HepG2 (cell line): ENCODE data around the gene ATP4B. TPM values are rescaled to one million over a fixed set of nuclear protein-coding genes. Genes with fewer than 3 reads are reported as not detected.

Experiments used
- ATAC-seq: fragments of 200-7000 bp; cut with Tn5 transposase; 3 replicates; pipeline ENCODE4 v1.9.1; 2020; ENCODE audit warnings: mild to moderate bottlenecking, moderate library complexity
- BruUV-seq: library from RNA; stranded (reverse); fragments of 400-500 nt; replicated peaks from 2 replicates; lab custom pipeline; 2021; lab: Mats Ljungman, UMichigan
- CTCF ChIA-PET: fragments of 300-600 bp; formaldehyde crosslinking; extraction: SDS; loops from one replicate; lab custom pipeline; 2021; ENCODE audit warnings: low total read pairs, inconsistent platforms, low intra/inter-chr PET ratio; lab: Yijun Ruan, JAX
- POLR2A ChIA-PET: fragments of 350-600 bp; sonication (Branson Sonifier 250); formaldehyde crosslinking; loops from one replicate; lab custom pipeline; 2020; ENCODE audit warnings: antibody characterized with exemption, inconsistent platforms; lab: Yijun Ruan, JAX
- DNase-seq: peaks from one replicate; pipeline ENCODE4 v3.0.0-alpha.2; 2015; ENCODE audit warnings: low spot score
- FAIRE-seq: peaks from 3 replicates; lab custom pipeline; 2011; peaks lifted over from hg19 to GRCh38; lab: Jason Lieb, UNC
- H2AFZ ChIP-seq: one replicate; pipeline ENCODE4 v1.6.1; 2011; ENCODE audit warnings: low read length, inconsistent platforms
- H3K27ac ChIP-seq: fragments of 300-600 bp; 3 replicates; pipeline ENCODE4 v1.8.0; 2011; ENCODE audit warnings: mixed run types, mild to moderate bottlenecking, mixed read lengths, low read length, inconsistent platforms; ENCODE audit not compliant: insufficient read depth; ENCODE audit errors: extremely low read length
- H3K27me3 ChIP-seq, 2 experiments: fragments of 200-600 bp in 1 of 2; 2 replicates in 1 of 2; 3 replicates in 1 of 2; pipeline versions ENCODE4 v1.6.0 to v1.8.0; 2011; ENCODE audit warnings: low read length in 2 of 2, mild to moderate bottlenecking in 2 of 2, moderate library complexity in 2 of 2, inconsistent platforms in 1 of 2; ENCODE audit not compliant: insufficient read depth in 2 of 2, control insufficient read depth in 1 of 2
- H3K36me3 ChIP-seq, 2 experiments: fragments of 200-600 bp in 1 of 2; replicated peaks in 1 of 2; 2 replicates in 1 of 2; 3 replicates in 1 of 2; pipeline versions ENCODE4 v1.5.1 to v1.8.0; 2011; ENCODE audit warnings: low read length in 2 of 2, inconsistent platforms in 1 of 2; ENCODE audit not compliant: insufficient read depth in 2 of 2, control insufficient read depth in 1 of 2
- H3K4me1 ChIP-seq: 2 replicates; pipeline ENCODE4 v1.5.1; 2012; ENCODE audit warnings: low read length, inconsistent platforms; ENCODE audit not compliant: insufficient read depth
- H3K4me2 ChIP-seq: 2 replicates; pipeline ENCODE4 v1.6.0; 2011; ENCODE audit warnings: low read depth, low read length, inconsistent platforms
- H3K4me3 ChIP-seq, 3 experiments: fragments of 200-600 bp in 1 of 3; sonication (generic), shearing (Covaris generic) in 1 of 3; replicated peaks in 1 of 3; 2 replicates each; pipeline ENCODE4 v1.5.1; 2011 to 2016; ENCODE audit warnings: low read length in 3 of 3, inconsistent platforms in 2 of 3, low read depth in 2 of 3, mild to moderate bottlenecking in 2 of 3, control low read depth in 1 of 3, mixed read lengths in 1 of 3; ENCODE audit not compliant: insufficient read depth in 1 of 3
- H3K79me2 ChIP-seq: one replicate; pipeline ENCODE4 v1.6.1; 2011; ENCODE audit warnings: low read length, inconsistent platforms; ENCODE audit not compliant: insufficient read depth
- H3K9ac ChIP-seq: 2 replicates; pipeline ENCODE4 v1.6.0; 2011; ENCODE audit warnings: mild to moderate bottlenecking, low read depth, low read length, inconsistent platforms; ENCODE audit not compliant: insufficient read depth
- H3K9me3 ChIP-seq: 2 replicates; pipeline ENCODE4 v1.5.1; 2012; ENCODE audit warnings: mild to moderate bottlenecking, low read length
- H4K20me1 ChIP-seq: 2 replicates; pipeline ENCODE4 v1.6.0; 2011; ENCODE audit warnings: inconsistent platforms, mild to moderate bottlenecking, low read length, moderate library complexity; ENCODE audit not compliant: insufficient read depth
- BCL6 ChIP-seq: IDR thresholded peaks from 2 replicates; pipeline ENCODE4 v1.6.1; 2016; ENCODE audit warnings: missing genetic modification reagents, missing compliant biosample characterization
- CBFB ChIP-seq: sonication (generic); formaldehyde crosslinking; IDR thresholded peaks from 2 replicates; pipeline ENCODE4 v1.4.0; 2020; ENCODE audit warnings: missing genetic modification reagents
- NAIF1 ChIP-seq: sonication (generic); formaldehyde crosslinking; IDR thresholded peaks from 2 replicates; pipeline ENCODE4 v1.5.0; 2020; ENCODE audit warnings: mild to moderate bottlenecking, missing genetic modification reagents, borderline replicate concordance
- TCF12 ChIP-seq, 2 experiments: fragments of 450-650 bp in 1 of 2; sonication (generic) in 1 of 2; formaldehyde crosslinking in 1 of 2; IDR thresholded peaks; 2 replicates each; pipeline versions ENCODE4 v1.6.1 to v1.8.0; 2017 to 2022; ENCODE audit warnings: antibody characterized with exemption in 1 of 2, mild to moderate bottlenecking in 1 of 2, missing genetic modification reagents in 1 of 2, moderate library complexity in 1 of 2
- ZFP37 ChIP-seq: sonication (generic); formaldehyde crosslinking; IDR thresholded peaks from 2 replicates; pipeline ENCODE4 v1.4.0; 2020; ENCODE audit warnings: missing genetic modification reagents, borderline replicate concordance
- ZNF337 ChIP-seq: sonication (generic); formaldehyde crosslinking; IDR thresholded peaks from 2 replicates; pipeline ENCODE4 v1.5.1; 2020; ENCODE audit warnings: missing genetic modification reagents, low read depth, mild to moderate bottlenecking, borderline replicate concordance
- ZNF570 ChIP-seq: sonication (generic); formaldehyde crosslinking; IDR thresholded peaks from 2 replicates; pipeline ENCODE4 v1.4.0; 2020; ENCODE audit warnings: mild to moderate bottlenecking, missing genetic modification reagents, borderline replicate concordance
- ZNF672 ChIP-seq: sonication (generic); formaldehyde crosslinking; IDR thresholded peaks from 2 replicates; pipeline ENCODE4 v1.8.1; 2022; ENCODE audit warnings: missing genetic modification reagents
- ZNF878 ChIP-seq: sonication (generic); formaldehyde crosslinking; IDR thresholded peaks from 2 replicates; pipeline ENCODE4 v1.8.1; 2023; ENCODE audit warnings: mild to moderate bottlenecking, missing genetic modification reagents, moderate library complexity
- WGBS: methylation state at CpG from one replicate; pipeline ENCODE4 v1.1.6; 2017; ENCODE audit warnings: low lambda C conversion rate; 5-methylcytosine and 5-hydroxymethylcytosine counted together
- in situ Hi-C: cut with HindIII; loops from 2 replicates; pipeline ENCODE4 v1.10.0; 2017; ENCODE audit warnings: low pct_unique_long_range_greater_than_20kb; ENCODE audit not compliant: extremely low pct_ligation_motif_present
- intact Hi-C: fragments of 100-400 bp; cut with micrococcal nuclease; formaldehyde crosslinking; loops from one replicate; pipeline ENCODE4 v1.10.0; 2022; ENCODE audit not compliant: unreplicated experiment
- polyA plus RNA-seq, 8 experiments: library from polyadenylated mRNA; depleted of rRNA in 3 of 8; stranded (reverse) in 7 of 8; unstranded in 1 of 8; fragments of >200 nt; fragmentation: Illumina TruSeq in 4 of 8; extraction: Trizol in 4 of 8; gene quantifications; 2 replicates each; pipeline versions ENCODE4 v1.2.1 to v1.2.3, GENCODE V29; 2011 to 2016; ENCODE audit warnings: low read depth in 4 of 8, missing spikeins in 1 of 8, mixed read lengths in 1 of 8; ENCODE audit not compliant: insufficient read depth in 1 of 8
- total RNA-seq, 5 experiments: library from RNA; depleted of rRNA; stranded (reverse); fragments of >200 nt; fragmentation: Illumina TruSeq; extraction: Trizol; gene quantifications; 2 replicates each; pipeline ENCODE4 v1.2.3, GENCODE V29; 2016; ENCODE audit warnings: low read depth in 1 of 5
- TF ChIP-seq, protein P1 (sequence below): sonication (generic); formaldehyde crosslinking; IDR thresholded peaks from 2 replicates; pipeline ENCODE4 v1.5.0; 2020; ENCODE audit warnings: missing genetic modification reagents, mild to moderate bottlenecking, borderline replicate concordance
- TF ChIP-seq, protein P2 (sequence below): sonication (generic); formaldehyde crosslinking; IDR thresholded peaks from 2 replicates; pipeline ENCODE4 v1.8.0; 2022; ENCODE audit warnings: missing genetic modification reagents, mild to moderate bottlenecking, inconsistent platforms, borderline replicate concordance

ATP4B gene
- total and polyA plus RNA-seq, 2 of the 13 experiments (the other 11 are each of a cell fraction or from before 2014, with no cell fraction given): not detected

DNA sequence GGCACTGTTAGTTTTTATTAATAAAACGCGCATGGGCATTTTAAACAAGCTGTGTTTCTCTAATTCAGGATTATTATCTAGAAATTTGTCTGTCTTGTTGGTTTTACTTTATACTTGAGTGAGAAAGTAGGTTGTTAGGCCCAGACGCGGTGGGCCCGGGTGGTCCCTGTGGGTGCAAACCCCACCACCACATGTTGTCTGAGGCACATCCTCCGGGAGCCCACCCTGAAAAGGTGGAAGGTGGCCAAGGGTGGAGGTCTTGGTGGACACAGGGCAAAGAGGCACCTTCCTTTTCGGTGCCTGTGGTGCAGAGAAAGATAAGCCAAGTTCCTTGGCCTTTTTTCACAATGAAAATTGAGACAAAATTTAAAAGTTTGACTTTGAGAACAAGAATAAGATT lies 16.6 kb downstream of the ATP4B start:
- Histone ChIP-seq H3K4me3 (no peak overlapping the region), H3K4me2 (no peak overlapping the region), H3K9ac (no peak overlapping the region), H3K79me2 (no peaks in the 10 kb centered on the region), H3K27me3 (no peaks in the 10 kb centered on the region), H3K27ac (no peak overlapping the region), H4K20me1 (no peaks in the 10 kb centered on the region), H3K9me3 (no peaks in the 10 kb centered on the region), H3K4me1 (no peaks in the 10 kb centered on the region), H2AFZ (no peak overlapping the region), H3K36me3 (peaks cover 13 to 45% of the 10 kb centered on the region in 2 experiments)
- POLR2A ChIA-PET: no interaction called here
- in situ Hi-C loops (no loop called here), intact Hi-C loops (no loop called here)
- TF ChIP-seq ZNF337 (no peak), ZNF878 (CRISPR knock-in tag) (no peak), ZNF570 (CRISPR knock-in tag) (no peak), TCF12 (IDR thresholded peaks at IDR 0.05) (no peak), TCF12 (CRISPR knock-in tag; IDR thresholded peaks at IDR 0.05) (no peak), BCL6 (no peak), CBFB (CRISPR knock-in tag) (no peak), NAIF1 (no peak), ZFP37 (no peak), ZNF672 (no peak)
- TF ChIP-seq, protein P1, sequence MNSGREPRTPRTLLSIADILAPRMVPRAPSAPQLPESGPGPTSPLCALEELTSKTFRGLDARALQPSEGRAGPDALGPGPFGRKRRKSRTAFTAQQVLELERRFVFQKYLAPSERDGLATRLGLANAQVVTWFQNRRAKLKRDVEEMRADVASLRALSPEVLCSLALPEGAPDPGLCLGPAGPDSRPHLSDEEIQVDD (CRISPR knock-in tag): no peak
- TF ChIP-seq, protein P2, sequence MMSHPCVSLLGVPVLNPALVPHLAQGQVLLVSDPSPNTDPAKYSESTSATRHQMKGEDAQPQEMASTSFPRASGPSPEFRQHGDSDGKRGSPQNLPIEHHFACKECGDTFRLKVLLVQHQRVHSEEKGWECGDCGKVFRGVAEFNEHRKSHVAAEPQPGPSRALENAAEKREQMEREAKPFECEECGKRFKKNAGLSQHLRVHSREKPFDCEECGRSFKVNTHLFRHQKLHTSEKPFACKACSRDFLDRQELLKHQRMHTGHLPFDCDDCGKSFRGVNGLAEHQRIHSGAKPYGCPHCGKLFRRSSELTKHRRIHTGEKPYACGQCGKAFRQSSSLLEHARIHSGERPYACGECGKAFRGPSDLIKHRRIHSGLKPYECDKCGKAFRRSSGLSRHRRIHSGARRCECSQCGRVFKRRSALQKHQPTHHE: no peak
- CTCF ChIA-PET: no interaction called here
- FAIRE-seq: no peak
- ATAC-seq: no peak
- DNase-seq: no peak
- no TSS peak for BruUV-seq
- WGBS: 97% methylated on average over 7 of the region's 7 CpGs
